Ascending aorta (tissue), 2 donors: ENCODE measurements around the gene FZR1. TPM values are rescaled to one million over a fixed set of nuclear protein-coding genes. Genes with fewer than 3 reads are reported as not detected.

Experiments
- DNase-seq, 2 donors: peaks; one replicate each; pipeline ENCODE4 v3.0.0-alpha.2; 2019; ENCODE audit warnings: low spot score in 2 of 2
- H3K27ac ChIP-seq, 2 donors: fragments of 200-600 bp; sonication (generic); one replicate each; pipeline ENCODE4 v1.5.1; 2016 to 2017; ENCODE audit warnings: mild to moderate bottlenecking in 1 of 2
- H3K27me3 ChIP-seq: fragments of 200-600 bp; sonication (generic); one replicate; pipeline ENCODE4 v1.5.1; 2017
- H3K36me3 ChIP-seq, 2 donors: fragments of 200-600 bp; sonication (generic); one replicate each; pipeline ENCODE4 v1.5.1; 2016
- H3K4me1 ChIP-seq, 2 donors: fragments of 200-600 bp; sonication (generic); one replicate each; pipeline ENCODE4 v1.5.1; 2016 to 2017; ENCODE audit warnings: mild to moderate bottlenecking in 1 of 2
- H3K4me3 ChIP-seq, 2 donors: fragments of 200-600 bp; sonication (generic); one replicate each; pipeline ENCODE4 v1.5.1; 2016 to 2017; ENCODE audit warnings: mild to moderate bottlenecking in 1 of 2
- H3K9me3 ChIP-seq, 2 donors: fragments of 200-600 bp; sonication (generic); one replicate each; pipeline ENCODE4 v1.5.1; 2016
- intact Hi-C: fragments of 100-400 bp; cut with DNase I; formaldehyde crosslinking; loops from one replicate; pipeline ENCODE4 v1.15.1; 2023
- total RNA-seq: library from RNA; depleted of rRNA; stranded (reverse); fragments of >200 nt; gene quantifications from one replicate; pipeline ENCODE4 v1.1.0, GENCODE V29; 2016
- TF ChIP-seq, protein P1 (sequence below), 3 experiments: fragments of 200-600 bp in 2 of 3; fragments of 450-650 bp in 1 of 3; sonication (generic) in 2 of 3; IDR thresholded peaks; one replicate each; pipeline ENCODE4 v1.5.1; 2016 to 2019; ENCODE audit warnings: antibody characterized with exemption in 3 of 3, mild to moderate bottlenecking in 1 of 3, moderate library complexity in 1 of 3

Gene FZR1
- total RNA-seq, 1 donor from 2014 or later, result 56.8 TPM

DNA sequence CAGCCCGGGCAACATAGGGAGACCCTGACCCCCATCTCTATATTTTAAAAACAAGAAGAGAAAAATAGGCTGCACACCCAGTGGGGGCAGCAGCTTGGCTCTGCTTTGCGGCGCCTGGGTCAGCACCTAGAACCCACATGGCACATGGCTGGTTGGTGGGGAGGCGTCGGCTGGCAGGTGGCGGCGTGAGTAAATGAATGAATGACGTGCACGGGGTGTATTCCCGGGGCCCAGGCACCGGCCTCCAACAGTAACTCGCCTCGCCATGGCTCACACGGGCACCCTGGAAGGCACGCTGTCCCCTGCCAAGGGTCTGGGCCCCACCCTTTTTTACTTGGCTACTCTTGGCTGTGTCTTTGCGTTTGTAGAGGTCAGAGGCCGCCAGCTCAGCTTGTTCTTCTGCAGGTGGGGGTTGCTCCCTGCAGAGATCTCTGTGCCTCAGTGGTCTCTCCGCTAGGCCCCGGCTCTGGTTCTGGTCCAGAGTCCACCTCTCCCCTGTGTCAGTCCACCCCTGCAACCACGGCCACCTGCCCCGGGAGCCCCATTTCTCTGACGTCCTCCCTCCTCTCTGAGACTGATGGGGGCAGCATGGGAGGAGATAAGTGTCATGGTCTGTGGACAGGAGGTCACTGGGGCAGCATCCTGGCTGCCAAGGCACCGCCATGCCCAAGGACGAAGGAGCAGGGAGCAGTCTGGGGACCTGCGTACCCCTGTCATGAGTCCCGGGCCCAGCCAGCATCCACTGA lies 5.6 kb downstream of the FZR1 start:
- no peak overlapping the region for H3K4me3 ChIP-seq
- intact Hi-C loops, result no loop called here
- no peaks in the 10 kb centered on the region for H3K27me3 ChIP-seq
- H3K36me3 ChIP-seq, result peaks cover 0 to 12% of the 10 kb centered on the region in 2 donors
- H3K9me3 ChIP-seq, result no peaks in the 10 kb centered on the region
- no peak for DNase-seq
- TF ChIP-seq, protein P1, sequence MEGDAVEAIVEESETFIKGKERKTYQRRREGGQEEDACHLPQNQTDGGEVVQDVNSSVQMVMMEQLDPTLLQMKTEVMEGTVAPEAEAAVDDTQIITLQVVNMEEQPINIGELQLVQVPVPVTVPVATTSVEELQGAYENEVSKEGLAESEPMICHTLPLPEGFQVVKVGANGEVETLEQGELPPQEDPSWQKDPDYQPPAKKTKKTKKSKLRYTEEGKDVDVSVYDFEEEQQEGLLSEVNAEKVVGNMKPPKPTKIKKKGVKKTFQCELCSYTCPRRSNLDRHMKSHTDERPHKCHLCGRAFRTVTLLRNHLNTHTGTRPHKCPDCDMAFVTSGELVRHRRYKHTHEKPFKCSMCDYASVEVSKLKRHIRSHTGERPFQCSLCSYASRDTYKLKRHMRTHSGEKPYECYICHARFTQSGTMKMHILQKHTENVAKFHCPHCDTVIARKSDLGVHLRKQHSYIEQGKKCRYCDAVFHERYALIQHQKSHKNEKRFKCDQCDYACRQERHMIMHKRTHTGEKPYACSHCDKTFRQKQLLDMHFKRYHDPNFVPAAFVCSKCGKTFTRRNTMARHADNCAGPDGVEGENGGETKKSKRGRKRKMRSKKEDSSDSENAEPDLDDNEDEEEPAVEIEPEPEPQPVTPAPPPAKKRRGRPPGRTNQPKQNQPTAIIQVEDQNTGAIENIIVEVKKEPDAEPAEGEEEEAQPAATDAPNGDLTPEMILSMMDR (IDR thresholded peaks at IDR 0.05), result no peak
- H3K4me1 ChIP-seq, result peaks cover 5% of the 10 kb centered on the region in 2 donors
- no peak overlapping the region for H3K27ac ChIP-seq

DNA sequence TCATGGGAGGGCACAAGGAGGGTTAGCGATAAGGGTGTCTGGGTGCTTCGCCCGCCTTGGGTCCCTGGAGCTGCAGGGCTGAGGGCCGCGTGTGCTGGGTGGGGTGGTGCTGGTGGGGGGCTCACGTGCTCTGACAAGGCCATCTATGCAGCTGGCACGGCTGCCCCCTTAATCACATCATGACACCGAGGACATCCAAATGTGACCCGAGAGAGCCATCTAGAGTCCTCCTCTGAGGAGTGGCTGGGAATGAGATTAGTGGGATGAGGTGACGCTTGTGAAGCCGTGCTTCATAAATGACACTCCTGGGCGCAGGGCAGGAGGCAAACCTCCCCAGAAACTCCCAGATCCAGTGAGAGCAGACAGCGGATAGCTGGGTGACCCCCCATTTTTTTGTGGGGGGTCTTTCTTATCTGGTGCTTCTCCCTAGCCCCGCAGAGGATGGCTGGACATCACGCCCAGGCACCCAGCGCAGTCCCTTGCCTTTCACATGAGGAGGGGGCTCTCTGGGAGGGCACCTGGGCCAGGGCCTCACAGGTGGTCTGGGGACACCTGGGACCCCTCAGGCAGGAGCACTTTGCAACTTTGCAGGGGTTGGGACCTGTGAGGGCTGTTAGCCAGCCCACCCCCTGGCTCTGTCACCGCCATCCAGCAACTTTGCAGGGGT lies 6.6 kb downstream of the FZR1 start:
- intact Hi-C loops, result no loop called here
- DNase-seq, result no peak
- H3K9me3 ChIP-seq, result no peaks in the 10 kb centered on the region
- peaks cover 2 to 3% of the 10 kb centered on the region in 2 donors for H3K4me1 ChIP-seq
- TF ChIP-seq, protein P1 (IDR thresholded peaks at IDR 0.05), result no peak
- H3K27ac ChIP-seq, result no peak overlapping the region
- H3K27me3 ChIP-seq, result no peaks in the 10 kb centered on the region
- no peak overlapping the region for H3K4me3 ChIP-seq
- H3K36me3 ChIP-seq, result peaks cover 0 to 12% of the 10 kb centered on the region in 2 donors

DNA sequence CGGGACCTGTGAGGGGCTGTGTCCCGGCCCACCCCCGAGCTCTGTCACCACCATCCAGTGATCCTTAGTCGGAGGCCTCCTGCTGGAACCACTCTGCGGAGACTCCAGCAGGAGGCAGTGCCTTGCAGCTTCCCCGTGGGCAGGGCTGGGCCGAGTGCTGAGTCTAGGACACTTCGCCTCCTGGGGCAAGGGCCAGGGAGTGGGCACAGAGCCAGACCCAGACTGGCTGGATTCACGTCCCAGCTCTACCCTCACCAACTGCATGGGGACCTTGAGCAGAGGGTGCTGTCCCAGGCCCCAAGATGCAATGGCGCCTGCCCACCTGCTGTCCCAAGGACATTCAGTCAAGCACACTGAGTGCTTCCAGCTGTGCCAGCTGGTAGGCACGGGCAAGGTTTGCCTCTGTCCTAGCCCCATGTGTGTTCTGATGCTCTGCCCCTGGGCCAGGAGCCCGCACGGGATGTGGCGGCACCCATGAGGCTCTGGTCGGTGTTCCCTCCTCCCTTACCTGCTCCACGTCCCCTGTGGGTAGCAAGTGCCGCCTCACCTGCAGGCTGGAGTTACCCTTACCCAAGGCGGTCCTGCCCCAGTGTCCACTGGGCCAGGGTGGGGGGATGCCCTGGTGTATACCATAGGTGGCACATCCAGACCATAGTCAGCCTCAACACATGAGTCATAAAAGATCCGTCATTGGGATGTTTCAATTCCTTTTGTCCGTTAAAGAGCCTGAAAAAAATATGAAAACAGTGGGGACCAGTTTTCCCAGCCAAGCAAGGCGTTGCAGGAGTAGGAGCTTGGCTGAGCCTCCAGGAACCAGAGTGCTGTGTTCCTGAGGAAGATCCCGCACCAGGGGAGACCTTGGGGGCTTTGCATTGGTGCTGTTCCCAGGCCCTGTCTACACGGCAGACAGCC lies 7.4 kb downstream of the FZR1 start:
- intact Hi-C loops, result no loop called here
- Histone ChIP-seq H3K4me1 (no peaks in the 10 kb centered on the region), H3K9me3 (no peaks in the 10 kb centered on the region), H3K4me3 (no peak overlapping the region), H3K27ac (no peak overlapping the region), H3K36me3 (peaks cover 0 to 12% of the 10 kb centered on the region in 2 donors), H3K27me3 (no peaks in the 10 kb centered on the region)
- TF ChIP-seq, protein P1 (IDR thresholded peaks at IDR 0.05), result no peak
- no peak for DNase-seq

- DNase-seq, result no peak
- TF ChIP-seq, protein P1 (IDR thresholded peaks at IDR 0.05), result no peak
- Histone ChIP-seq H3K27me3 (no peaks in the 10 kb centered on the region), H3K9me3 (no peaks in the 10 kb centered on the region), H3K36me3 (peaks cover 6 to 7% of the 10 kb centered on the region in 2 donors), H3K27ac (no peak overlapping the region), H3K4me3 (no peak overlapping the region), H3K4me1 (no peaks in the 10 kb centered on the region)
- intact Hi-C loops, result no loop called here
Measured at GRCh38 chr19:3514930-3515329, 8.8 kb downstream of the FZR1 start.

DNA sequence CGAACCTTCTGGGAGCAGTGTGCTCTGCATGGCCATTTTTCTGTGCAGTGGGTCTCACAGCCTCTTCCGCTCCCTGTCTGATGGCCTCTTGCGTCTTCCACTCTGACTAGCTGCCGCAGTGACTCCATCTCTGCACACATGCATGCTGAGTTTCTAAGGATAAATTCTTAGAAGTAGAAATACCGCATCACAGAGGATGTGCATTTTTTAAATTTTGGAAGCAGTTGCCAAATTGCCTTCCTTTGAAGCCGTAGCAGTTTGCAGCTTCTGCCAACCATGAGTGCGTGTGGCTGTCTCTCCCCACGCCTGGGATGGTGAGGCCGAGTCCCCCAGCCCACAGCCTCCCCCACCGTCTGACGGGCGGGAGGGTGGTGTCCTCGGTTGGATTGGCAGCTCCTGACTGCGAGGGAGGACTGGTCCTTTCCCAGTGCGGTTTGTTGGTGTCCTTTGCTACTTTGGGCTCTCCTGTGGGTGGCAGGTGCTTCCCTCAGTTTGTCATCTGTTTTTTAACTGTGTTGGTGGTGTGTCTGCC lies 9.8 kb downstream of the FZR1 start:
- no peak for DNase-seq
- Histone ChIP-seq H3K27ac (no peak overlapping the region), H3K9me3 (no peaks in the 10 kb centered on the region), H3K4me3 (no peak overlapping the region), H3K36me3 (peaks cover 0 to 11% of the 10 kb centered on the region in 2 donors), H3K27me3 (no peaks in the 10 kb centered on the region), H3K4me1 (no peaks in the 10 kb centered on the region)
- intact Hi-C loops, result no loop called here
- TF ChIP-seq, protein P1 (IDR thresholded peaks at IDR 0.05), result no peak
